HG02763 (cell line): ENCODE results near the gene ANP32E.
A peak's percentile ranks its signal among the peaks of the same experiment; 100 is the strongest.
"Not testable (repeated sequence)": the region's sequence is repeated elsewhere in the genome, so short reads cannot be mapped to it uniquely, and the experiment has no call there.

Experiments used
- ATAC-seq: cut with Tn5 transposase; IDR thresholded peaks from one replicate; pipeline ENCODE4 v1.9.1; 2021; ENCODE audit warnings: mild to moderate bottlenecking, moderate library complexity; ENCODE audit not compliant: unreplicated experiment

ANP32E gene

DNA sequence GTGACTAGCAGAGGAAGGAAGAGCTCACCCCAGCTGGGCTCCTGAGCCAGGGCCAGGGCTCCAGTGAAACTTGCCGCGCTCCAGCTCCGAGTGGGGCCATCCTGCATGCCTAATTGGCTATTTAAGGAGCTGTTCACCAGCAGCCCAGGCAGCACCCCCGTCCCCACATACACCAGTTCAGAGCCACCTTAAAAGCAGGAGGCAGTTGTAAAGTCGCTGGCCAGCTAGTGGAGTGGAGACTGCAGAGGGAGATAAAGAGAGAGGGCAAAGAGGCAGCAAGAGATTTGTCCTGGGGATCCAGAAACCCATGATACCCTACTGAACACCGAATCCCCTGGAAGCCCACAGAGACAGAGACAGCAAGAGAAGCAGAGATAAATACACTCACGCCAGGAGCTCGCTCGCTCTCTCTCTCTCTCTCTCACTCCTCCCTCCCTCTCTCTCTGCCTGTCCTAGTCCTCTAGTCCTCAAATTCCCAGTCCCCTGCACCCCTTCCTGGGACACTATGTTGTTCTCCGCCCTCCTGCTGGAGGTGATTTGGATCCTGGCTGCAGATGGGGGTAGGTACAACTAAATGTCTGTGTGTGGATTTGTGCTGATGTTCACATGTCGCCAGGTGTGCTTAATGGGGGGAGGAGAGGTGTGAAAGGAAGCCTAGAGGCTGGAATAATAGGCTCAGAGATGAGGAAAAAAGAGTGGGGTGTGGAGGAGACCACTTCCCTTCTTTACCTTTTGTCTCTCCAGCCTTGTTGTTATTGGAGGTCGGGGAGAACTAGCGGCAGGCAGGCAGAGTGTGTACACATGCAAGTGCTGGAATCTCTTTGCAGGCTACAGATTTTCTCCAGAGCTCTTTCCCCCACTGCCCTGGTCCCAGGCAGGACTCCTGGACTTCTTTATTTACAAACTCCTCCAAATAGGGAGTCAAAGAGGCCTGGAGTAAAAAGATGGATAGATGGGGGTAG lies 22.0 kb upstream of the ANP32E start, which contains the start of gene CA14:
Gene CA14 (plus strand): TSS at position 151 of the 962 bp plus-strand sequence. CDS start 355 bp downstream, at position 506.
- no peak for ATAC-seq

DNA sequence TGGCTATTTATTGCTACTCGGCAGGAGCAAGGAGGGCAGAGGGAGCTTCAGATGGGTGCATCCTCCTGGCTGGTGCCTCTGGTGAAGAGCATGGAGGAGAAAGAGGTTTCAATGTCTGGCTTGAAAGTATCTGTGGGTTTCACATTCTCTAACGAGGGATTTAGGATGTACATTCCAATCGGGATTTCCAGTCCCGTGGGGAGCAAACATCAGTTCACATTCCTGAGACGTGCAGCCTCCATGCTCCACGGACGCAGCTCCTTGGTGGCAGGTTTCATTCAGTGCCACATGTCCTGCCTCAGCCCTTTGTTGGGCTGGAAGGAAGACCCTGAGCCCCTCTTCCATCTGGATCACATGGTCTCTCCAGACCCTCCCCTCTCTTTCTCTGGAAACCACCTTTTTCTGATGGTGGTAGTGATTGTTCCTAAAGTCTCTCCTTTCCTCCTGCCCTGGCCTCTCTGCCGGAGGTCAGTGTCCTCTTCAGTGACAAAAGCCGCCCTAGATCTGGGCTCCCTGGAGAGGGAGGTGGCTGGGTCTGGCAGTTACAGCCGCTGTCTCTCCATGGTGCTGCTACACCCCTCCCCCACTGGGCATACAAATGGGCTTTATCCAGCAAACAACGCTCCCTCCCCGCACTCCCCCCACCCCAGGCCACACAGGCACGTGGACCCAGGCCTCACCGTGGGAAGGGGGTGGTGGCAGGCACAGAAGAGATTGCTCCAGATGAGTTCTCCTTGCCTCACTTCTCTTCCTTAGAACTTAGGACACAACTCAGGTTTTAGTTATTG lies 20.8 kb upstream of the ANP32E start:
- ATAC-seq: no peak

DNA sequence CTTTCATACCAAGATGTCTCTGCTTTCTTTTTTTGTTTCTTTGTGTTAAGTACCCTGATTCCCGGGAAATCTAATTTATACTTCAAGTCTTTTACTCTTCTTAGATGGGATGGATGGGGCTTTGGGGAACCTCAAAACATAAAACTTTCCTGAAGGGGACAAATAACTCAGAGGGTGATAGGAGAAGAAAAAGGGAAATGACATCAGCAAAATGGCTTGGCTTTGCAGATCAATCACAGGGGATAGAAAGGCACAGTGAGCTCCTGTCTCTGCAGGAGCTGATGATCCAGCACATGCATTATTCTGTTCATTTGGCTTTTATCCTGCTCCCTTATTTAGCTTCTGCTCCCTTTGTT lies 20.3 kb upstream of the ANP32E start:
- ATAC-seq: no peak

DNA sequence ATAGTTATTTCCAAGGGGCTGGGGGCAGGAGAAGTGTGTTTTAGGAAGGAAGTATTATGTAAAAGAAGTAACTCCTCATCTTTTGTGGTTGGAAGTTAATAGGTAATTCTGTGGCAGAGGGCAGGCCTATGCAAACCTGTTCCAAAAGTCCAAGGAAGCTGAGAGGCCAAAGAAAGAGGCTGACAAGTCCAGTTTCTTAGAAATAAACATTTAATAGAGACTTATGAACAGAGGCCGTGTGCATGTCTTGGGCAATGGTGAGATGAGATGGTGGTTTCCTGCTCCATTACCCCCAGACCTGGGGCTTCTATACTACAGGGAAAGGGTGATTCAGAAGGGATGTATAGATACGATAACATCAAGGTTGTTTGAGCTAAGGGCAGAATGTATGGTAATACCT lies 14.0 kb upstream of the ANP32E start:
- ATAC-seq: no peak

DNA sequence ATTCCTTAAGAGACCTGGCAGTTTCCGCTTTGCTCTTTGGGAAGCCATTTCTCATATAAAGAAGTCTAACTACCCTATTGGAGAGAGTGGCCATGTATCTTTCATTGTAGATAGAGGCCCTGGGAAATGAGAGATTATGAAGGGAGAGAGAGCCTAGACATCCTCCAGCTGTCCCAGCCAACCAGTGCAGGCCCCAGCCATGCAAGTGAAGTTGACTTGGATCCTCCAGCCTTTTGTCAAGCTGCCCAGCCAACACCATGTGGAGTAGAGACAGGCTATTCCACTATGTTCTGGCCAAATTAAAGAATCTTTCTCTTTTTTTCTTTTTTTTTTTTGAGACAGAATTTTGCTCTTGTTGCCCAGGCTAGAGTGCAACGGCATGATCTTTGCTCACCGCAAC lies 7.1 kb upstream of the ANP32E start:
- ATAC-seq: no peak

DNA sequence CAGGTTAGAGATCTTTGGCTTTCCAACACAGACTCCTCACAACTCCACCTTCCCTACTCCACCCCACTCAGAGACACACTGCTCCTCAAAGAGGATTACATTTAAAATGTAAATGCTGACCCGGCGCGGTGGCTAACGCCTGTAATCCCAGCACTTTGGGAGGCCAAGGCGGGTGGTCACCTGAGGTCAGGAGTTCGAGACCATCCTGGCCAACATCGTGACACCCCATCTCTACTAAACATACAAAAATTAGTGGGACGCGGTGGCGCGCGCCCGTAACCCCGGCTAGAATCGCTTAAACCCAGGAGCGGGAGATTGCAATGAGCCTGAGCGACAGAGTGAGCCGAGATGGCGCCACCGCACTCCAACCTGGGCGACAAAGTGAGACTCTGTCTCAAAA lies 1.8 kb upstream of the ANP32E start:
- no peak for ATAC-seq

DNA sequence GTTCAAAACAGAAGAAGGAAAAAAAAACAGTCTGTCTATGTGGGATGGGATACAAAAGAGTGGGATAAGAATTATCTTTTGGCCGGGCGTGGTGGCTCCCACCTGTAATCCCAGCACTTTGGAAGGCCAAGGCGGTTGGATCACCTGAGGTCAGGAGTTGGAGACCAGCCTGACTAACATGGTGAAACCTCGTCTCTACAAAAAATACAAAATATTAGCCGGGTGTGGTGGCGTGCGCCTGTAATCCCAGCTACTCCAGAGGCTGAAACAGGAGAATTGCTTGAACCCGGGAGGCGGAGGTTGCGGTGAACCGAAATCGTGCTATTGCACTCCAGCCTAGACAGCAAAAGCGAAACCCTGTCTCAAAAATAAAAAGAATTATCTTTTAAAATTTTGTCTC lies 1.3 kb upstream of the ANP32E start:
- not testable (repeated sequence) for ATAC-seq

DNA sequence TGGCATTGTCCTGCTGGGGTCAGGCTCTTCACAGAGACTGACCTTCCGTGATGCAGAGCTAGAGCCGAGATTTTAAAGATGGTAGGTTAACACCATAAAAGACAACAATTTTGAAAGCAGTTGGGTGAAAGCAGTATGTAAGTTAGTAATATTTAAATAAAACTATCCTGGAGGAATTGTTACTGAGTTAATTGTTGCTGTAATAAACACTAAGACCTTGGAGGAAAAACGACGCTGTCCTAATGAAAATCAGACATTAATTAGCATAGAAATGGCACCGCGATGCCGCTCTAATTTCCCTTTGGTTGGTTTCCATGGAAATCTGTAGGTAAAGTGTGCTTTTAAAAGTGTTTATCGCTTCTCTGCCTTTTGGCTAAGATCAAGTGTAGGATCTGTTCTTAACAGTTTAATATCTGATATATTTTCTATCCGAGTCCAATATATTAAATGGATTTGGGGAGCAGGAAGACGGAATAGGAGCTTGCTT lies 745 bp upstream of the ANP32E start:
- no peak for ATAC-seq

DNA sequence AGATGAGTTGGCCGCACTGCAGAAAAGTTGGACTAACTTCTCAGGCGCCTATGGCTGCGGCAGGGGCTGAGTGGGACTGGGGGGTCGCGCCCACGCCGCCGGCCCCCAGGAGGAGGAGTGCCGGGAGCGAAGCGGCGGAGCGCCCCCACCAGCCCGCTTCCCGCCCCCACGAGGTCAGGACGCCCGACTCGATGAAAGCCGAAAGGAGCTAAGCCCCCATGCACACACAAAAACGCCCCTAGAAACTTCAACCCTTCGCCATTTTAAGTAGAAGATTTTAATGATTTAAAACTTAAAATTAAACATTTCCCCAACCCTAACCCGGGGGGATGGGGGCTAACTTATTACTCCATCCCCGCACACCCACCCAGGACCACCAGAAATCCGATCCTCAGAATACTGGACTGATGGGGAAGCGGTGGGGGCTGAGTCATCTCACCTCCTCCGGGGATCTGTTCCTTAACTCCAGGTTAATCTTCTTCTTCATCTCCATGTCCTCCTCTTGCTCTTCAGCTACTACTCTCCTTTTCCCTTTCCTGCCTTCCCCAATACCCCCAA lies 539 bp downstream of the ANP32E start:
- no peak for ATAC-seq

DNA sequence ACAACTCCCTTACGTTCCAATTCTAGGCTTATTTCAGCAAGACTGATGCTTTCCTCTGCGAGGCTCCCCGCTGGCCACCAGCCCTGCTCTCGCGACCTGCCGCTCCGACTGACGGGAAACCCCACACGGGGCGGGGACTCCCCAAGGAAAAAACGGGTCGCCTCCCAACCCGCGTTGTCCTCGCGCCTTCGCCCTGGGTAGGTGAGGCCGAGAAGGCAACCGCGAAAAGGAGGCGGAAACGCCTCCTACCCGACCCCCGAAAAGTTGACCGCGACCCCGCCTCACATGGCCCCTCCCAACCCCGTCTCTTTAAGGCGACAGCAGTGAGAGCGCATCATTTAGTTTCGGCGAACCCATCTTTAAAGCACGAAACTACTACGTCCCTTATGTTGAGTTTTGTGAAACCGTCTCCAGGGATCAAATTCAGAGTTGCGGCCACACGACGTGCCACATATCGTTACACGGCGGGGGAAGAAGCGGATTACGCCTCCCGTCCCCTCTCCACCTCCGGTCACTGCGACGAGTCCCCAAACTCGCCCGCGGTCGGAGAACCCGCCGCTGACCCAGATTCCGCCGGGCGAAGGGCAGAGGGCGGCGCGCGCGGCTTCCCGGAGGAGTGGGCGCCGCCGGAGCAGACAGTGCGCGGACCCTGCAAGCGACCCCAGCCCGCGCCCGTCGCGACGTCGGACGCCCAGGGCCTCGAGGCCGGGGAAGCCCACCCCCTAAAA lies 1.2 kb downstream of the ANP32E start:
- peak; percentile 41 for ATAC-seq

DNA sequence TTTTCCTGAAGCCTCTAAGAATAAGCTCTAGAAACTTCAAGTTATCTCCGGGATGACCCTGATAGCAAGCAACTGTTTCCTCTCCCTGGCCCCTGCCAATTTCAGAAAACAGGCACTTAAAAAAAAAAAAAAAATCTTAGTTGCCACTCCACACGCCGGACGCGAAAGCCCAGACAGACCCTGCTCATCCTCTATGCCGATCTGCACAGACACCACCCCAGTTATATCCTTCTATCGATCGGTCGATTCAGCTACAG lies 1.7 kb downstream of the ANP32E start:
- ATAC-seq: no peak

DNA sequence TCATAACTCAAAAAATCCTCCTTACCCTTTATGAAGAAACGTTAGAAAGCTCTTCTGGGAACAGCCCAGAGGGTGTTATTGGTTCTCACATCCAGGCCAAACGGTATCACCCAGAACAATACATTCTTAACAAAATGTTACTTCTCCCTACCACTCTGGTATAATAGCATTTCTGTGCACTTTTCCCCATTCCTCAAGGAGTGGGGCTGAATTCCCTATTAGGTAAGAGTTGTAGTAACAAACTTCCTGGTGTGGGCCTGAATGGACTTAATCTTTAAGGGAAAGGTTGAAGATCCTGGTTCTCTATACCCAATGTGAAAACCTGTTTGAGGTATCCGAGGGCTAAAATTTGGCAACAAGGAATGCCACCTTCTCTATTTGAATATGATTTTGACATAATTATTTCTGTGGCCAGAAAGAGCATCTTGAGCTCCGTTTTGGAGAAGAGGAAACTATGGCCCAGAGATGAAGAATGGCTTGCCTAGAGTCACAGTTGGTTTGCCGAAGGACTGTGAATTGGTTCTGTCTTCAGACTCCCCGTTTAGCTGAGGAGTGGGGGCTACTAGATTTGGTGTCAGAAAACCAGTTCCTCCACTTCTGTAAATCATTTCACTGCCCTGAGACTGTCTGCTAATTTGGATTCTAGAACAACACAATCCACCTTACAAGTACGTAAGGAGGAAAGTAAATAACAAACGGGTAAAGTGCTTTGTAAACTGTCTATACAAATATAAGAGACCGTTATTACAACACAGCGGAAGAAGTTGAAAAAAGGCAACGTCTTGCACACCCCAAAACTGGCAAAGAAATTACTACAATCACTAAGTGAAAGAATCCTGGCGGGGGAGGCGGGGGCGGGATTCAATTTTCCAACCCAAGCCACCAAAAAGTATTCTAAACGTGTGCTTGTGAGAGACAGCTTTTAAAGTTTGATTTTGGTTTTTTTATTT lies 2.3 kb downstream of the ANP32E start:
- ATAC-seq: no peak

DNA sequence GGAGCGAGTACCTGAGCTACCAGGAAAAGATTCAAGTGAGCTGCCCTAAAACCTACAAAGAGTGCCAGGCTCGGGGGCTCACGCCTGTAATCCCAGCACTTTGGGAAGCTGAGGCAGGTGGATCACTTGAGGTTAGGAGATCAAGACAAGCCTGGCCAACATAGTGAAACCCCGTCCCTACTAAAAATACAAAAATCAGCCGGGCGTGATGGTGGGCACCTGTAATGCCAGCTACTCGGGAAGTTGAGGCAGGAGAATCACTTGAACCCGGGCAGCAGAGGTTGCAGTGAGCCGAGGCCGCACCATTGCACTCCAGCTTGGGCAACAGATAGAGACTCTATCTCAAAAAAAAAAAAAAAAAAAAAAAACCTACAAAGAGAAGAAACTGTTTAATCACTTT lies 3.0 kb downstream of the ANP32E start:
- not testable (repeated sequence) for ATAC-seq

DNA sequence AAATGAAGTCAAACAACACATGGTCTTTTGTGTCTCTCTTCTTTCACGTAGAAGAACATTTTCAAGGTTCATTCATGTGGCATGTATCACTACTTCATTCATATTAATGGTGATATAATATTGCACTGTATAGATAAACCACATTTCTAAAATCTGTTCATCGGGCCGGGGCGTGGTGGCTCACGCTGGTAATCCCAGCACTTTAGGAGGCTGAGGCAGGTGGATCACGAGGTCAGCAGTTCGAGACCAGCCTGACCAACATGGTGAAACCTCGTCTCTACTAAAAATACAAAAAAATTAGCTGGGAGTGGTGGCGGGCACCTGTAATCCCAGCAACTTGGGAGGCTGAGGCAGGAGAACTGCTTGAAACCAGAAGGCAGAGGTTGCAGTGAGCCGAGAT lies 7.7 kb downstream of the ANP32E start:
- not testable (repeated sequence) for ATAC-seq

DNA sequence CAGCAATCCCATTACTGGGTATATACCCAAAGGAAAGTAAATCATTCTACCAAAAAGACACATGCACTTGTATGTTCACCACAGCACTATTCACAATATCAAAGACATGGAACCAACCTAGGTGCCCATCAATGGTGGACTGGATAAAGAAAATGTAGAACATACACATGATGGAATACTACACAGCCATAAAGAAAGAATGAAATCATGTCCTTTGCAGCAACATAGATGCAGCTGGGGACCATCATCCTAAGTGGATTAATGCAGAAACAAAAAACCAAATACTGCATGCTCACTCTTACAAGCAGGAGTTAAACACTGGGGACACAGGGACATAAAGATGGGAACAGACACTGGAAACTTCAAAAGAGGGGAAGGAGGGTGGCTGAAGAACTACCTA lies 8.7 kb downstream of the ANP32E start:
- no peak for ATAC-seq

DNA sequence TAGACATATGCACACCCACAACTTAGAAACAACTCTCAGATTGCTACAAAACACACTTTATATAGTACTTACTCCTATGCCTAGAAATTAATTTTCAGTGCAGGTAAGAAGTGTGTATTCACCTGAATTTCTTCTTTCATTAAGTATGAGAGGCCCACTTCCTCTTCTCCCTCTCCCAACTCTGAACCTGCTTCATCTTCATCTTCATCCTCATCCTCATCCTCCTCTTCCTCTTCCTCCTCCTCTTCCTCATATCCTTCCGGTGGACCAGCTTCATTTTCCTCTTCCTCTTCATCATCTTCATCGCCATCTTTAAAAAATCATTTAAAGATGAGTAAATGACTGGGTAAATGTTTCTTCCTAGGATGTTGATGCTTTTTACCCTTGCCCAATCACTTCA lies 9.4 kb downstream of the ANP32E start:
- ATAC-seq: no peak

DNA sequence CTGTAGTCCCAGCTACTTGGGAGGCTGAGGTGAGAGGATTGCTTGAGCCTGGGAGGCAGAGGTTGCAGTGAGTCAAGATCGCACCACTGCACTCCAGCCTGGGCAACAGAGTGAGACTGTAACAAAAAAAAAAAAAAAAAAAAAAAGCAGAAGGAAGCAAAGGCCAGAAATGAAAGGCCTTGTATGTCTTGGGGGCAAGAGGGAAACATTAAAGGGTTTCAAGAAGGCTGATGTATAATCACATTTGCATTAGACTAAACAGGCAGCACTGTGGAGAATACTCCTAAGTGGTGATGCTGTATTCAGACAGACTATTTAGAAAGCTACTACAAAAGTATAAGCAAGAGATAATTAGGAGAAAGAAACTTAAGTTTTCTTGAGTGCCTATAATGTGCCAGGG lies 10.4 kb downstream of the ANP32E start:
- no peak for ATAC-seq

DNA sequence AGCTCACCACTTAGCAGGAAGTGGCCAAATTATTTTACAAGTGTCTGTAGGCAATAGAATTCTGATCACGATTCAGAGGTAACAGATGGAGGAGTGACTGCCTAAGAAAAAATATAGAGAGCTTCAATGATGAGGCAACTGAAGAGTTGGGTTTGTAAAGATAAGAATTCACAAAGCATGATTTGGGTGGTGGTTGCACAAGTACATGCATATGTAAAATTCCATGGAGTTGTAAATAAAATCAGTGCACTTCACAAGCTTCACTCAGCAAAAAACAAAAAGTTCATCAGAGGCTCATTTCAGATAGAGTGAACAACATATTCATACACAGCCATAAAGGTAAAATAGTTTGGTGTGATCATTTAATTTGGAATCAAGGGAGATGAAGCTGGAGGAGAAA lies 10.9 kb downstream of the ANP32E start:
- no peak for ATAC-seq

DNA sequence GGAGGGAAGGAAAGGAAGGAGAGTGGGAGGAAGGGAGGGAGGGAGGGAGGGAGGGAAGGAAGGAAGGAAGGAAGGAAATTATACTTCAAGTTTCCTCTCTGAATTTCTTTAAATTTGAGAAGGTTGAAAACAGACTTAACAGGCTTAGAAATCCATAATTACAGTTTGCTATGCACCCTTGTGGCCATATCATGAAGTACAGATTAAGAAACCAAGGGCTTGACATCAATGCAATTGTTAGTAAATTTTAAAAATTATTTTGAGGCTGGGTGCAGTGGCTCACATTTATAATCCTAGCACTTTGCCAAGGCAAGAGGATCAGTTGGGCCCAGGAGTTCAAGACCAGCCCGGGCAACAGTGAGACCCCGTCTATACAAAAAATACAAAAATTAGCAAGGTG lies 14.4 kb downstream of the ANP32E start:
- ATAC-seq: no peak

DNA sequence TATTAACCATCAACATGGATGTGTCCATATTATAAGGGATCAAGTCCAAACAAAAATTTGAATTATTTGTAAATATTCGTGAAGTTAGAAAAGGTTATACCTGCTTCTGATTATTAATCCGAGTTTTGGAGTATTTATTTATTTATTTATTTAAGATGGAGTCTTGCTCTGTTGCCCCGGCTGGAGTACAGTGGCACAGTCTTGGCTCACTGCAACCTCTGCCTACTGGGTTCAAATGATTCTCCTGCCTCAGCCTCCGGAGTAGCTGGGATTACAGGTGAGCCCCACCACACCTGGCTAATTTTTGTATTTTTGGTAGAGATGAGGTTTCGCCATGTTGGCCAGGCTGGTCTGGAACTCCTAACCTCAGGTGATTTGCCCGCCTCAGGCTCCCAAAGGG lies 20.1 kb downstream of the ANP32E start:
- not testable (repeated sequence) for ATAC-seq
